Liver (tissue), 9 donors: ENCODE measurements around the gene RESP18. TPM values are rescaled to one million over a fixed set of nuclear protein-coding genes. Genes with fewer than 3 reads are reported as not detected.

Experiments
- DNase-seq: peaks from one replicate; pipeline ENCODE4 v3.0.0-alpha.2; 2017; ENCODE audit warnings: low spot score
- H3K27ac ChIP-seq, 2 donors: one replicate each; pipeline ENCODE4 v1.7.0; 2013; ENCODE audit warnings: inconsistent platforms in 2 of 2, low read length in 2 of 2, control low read depth in 1 of 2, low read depth in 1 of 2, mild to moderate bottlenecking in 1 of 2
- H3K27me3 ChIP-seq, 4 donors: one replicate each; pipeline versions ENCODE4 v1.6.1 to v1.7.0; 2013; ENCODE audit warnings: low read length in 3 of 4, inconsistent platforms in 1 of 4, mild to moderate bottlenecking in 1 of 4, moderate library complexity in 1 of 4; ENCODE audit not compliant: control insufficient read depth in 4 of 4, insufficient read depth in 4 of 4
- H3K36me3 ChIP-seq, 4 donors: one replicate each; pipeline versions ENCODE4 v1.6.1 to v1.7.0; 2013; ENCODE audit warnings: low read length in 3 of 4, mild to moderate bottlenecking in 3 of 4, low read depth in 1 of 4, moderate library complexity in 1 of 4; ENCODE audit not compliant: control insufficient read depth in 4 of 4, insufficient read depth in 3 of 4
- H3K4me1 ChIP-seq, 4 donors: one replicate each; pipeline versions ENCODE4 v1.6.1 to v1.7.0; 2013; ENCODE audit warnings: low read length in 3 of 4, mild to moderate bottlenecking in 3 of 4, moderate library complexity in 1 of 4; ENCODE audit not compliant: control insufficient read depth in 4 of 4, insufficient read depth in 4 of 4
- H3K4me3 ChIP-seq, 3 donors: one replicate each; pipeline versions ENCODE4 v1.6.1 to v1.7.0; 2013; ENCODE audit warnings: low read length in 3 of 3, control low read depth in 1 of 3, low read depth in 1 of 3, mild to moderate bottlenecking in 1 of 3
- H3K9ac ChIP-seq, 2 donors: one replicate each; pipeline ENCODE4 v1.7.0; 2013; ENCODE audit warnings: low read length in 2 of 2, mild to moderate bottlenecking in 2 of 2, moderate library complexity in 2 of 2, control low read depth in 1 of 2, low read depth in 1 of 2
- H3K9me3 ChIP-seq, 4 donors: one replicate each; pipeline versions ENCODE4 v1.6.1 to v1.7.0; 2013; ENCODE audit warnings: low read length in 3 of 4; ENCODE audit not compliant: control insufficient read depth in 4 of 4
- FOXA1 ChIP-seq: IDR thresholded peaks from 2 replicates; pipeline ENCODE4 v1.6.1; 2016; ENCODE audit warnings: antibody characterized with exemption
- FOXA2 ChIP-seq: IDR thresholded peaks from 2 replicates; pipeline ENCODE4 v1.6.1; 2016; ENCODE audit warnings: antibody characterized with exemption
- HNF4A ChIP-seq, 2 donors: conservative IDR thresholded peaks; 2 replicates each; pipeline ENCODE4 v1.6.1; 2016; ENCODE audit warnings: antibody characterized with exemption in 2 of 2, mild to moderate bottlenecking in 2 of 2
- HNF4G ChIP-seq: IDR thresholded peaks from 2 replicates; pipeline ENCODE4 v1.6.1; 2016; ENCODE audit warnings: antibody characterized with exemption
- RAD21 ChIP-seq, 2 donors: IDR thresholded peaks; 2 replicates each; pipeline ENCODE4 v1.6.1; 2016; ENCODE audit warnings: antibody characterized with exemption in 2 of 2, mild to moderate bottlenecking in 2 of 2
- RXRA ChIP-seq, 2 donors: IDR thresholded peaks; 2 replicates each; pipeline ENCODE4 v1.6.1; 2017 to 2018; ENCODE audit warnings: antibody characterized with exemption in 2 of 2, mild to moderate bottlenecking in 1 of 2
- TAF1 ChIP-seq: conservative IDR thresholded peaks from 2 replicates; pipeline ENCODE4 v1.6.1; 2016; ENCODE audit warnings: antibody characterized with exemption, mild to moderate bottlenecking
- YY1 ChIP-seq: IDR thresholded peaks from 2 replicates; pipeline ENCODE4 v1.6.1; 2016; ENCODE audit warnings: antibody characterized with exemption, mild to moderate bottlenecking
- WGBS: extraction: QIAGEN DNeasy Blood & Tissue Kit; methylation state at CpG from one replicate; pipeline ENCODE4 v1.1.7; 2013; 5-methylcytosine and 5-hydroxymethylcytosine counted together
- polyA plus RNA-seq, 2 donors: library from polyadenylated mRNA; stranded (reverse) in 1 of 2; unstranded in 1 of 2; fragments of 200-250 nt in 1 of 2; fragments of >200 nt in 1 of 2; fragmentation: Nextera tagmentation in 1 of 2; extraction: Ambion mirVana in 1 of 2; gene quantifications; one replicate each; pipeline versions ENCODE4 v1.2.1 to v1.2.3, GENCODE V29; 2013 to 2015
- total RNA-seq, 2 donors: library from RNA; depleted of rRNA; stranded (reverse); fragments of >200 nt; gene quantifications; one replicate each; pipeline ENCODE4 v1.2.3, GENCODE V29; 2014
- TF ChIP-seq, protein P1 (sequence below): IDR thresholded peaks from 2 replicates; pipeline ENCODE4 v1.6.1; 2016; ENCODE audit warnings: antibody characterized with exemption
- TF ChIP-seq, protein P2 (sequence below): IDR thresholded peaks from 2 replicates; pipeline ENCODE4 v1.6.1; 2016; ENCODE audit warnings: antibody characterized with exemption
- TF ChIP-seq, protein P3 (sequence below): fragments of 150-350 bp; IDR thresholded peaks from 2 replicates; pipeline ENCODE4 v1.5.1; 2017; ENCODE audit warnings: improper control_type of control experiment, low read depth, low read length; ENCODE audit not compliant: missing input control
- TF ChIP-seq, protein P4 (sequence below): IDR thresholded peaks from 2 replicates; pipeline ENCODE4 v1.6.1; 2016; ENCODE audit warnings: antibody characterized with exemption, mild to moderate bottlenecking
- TF ChIP-seq, protein P5 (sequence below): IDR thresholded peaks from 2 replicates; pipeline ENCODE4 v1.6.1; 2016; ENCODE audit warnings: antibody characterized with exemption
- donor health status: healthy.
- donor health status: healthy.
- donor health status: healthy.
- donor health status: healthy.
- donor health status: healthy.

RESP18 gene
- total and polyA plus RNA-seq, 4 donors = not detected

DNA sequence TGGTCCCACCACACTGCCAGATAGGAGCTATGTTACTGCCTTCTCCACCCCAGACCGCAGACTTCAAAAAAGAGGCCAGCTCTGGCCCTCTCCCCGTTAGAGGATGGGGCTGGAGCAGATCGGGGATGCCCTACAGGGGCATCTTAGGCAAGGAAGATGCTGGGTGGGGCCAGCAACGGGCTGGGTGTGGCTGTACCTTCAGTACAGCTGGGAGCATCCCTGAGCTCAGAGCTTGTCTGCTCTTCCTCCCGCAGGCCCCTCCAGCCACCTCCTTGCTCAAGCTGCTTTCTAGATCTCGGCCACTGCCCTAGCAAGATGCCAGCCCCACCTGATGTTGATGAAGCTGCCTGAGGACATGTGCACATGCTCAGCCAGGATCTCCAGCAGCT, 33.2 kb downstream of the RESP18 start:
- Histone ChIP-seq H3K4me1 (peaks cover 0 to 8% (median 5%) of the 10 kb centered on the region in 4 donors), H3K27ac (no peak overlapping the region), H3K9me3 (no peaks in the 10 kb centered on the region), H3K4me3 (no peak overlapping the region), H3K36me3 (no peaks in the 10 kb centered on the region), H3K27me3 (no peaks in the 10 kb centered on the region), H3K9ac (no peak overlapping the region)
- TF ChIP-seq, protein P1, sequence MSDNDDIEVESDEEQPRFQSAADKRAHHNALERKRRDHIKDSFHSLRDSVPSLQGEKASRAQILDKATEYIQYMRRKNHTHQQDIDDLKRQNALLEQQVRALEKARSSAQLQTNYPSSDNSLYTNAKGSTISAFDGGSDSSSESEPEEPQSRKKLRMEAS = no peak
- no peak for TF ChIP-seq TAF1
- TF ChIP-seq FOXA1 = no peak
- DNase-seq = peak; percentile 29
- WGBS = 79% methylated on average over 6 of the region's 6 CpGs

DNA sequence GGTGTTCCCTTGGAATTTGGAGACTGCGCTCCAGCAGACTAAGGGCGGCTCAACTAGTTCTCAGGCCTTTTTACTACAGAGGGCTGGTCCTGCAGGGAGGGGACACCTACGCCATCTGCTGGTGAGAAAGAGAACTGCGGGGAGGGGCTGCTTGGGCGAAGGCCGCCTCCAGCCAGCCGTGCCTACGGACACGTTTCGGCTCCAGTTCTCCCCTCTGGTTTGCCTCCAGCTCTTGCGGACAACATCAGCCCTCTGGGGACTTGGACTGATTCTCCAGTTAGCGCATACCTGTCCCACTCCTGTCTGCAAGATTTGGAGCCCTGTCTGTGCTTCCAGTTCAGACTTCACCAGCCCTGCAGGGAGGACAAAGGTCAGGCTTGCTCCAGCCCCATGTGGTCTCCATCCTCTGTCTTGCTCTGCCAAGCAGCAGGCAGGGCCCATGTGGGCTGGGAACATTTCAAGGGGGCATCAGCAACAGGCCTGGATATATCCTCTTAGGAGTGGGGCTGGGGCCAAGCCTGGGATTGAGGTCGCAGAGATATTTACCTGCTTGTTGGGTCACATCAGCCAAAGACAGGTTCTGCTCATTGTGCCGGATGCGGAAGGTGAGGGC, 33.7 kb downstream of the RESP18 start:
- WGBS = 21% methylated on average over 15 of the region's 15 CpGs
- peak; percentile 95 for DNase-seq
- Histone ChIP-seq H3K36me3 (no peaks in the 10 kb centered on the region), H3K9me3 (no peaks in the 10 kb centered on the region), H3K27ac (no peak overlapping the region), H3K4me3 (no peak overlapping the region), H3K9ac (no peak overlapping the region), H3K4me1 (peaks cover 0 to 8% (median 5%) of the 10 kb centered on the region in 4 donors), H3K27me3 (no peaks in the 10 kb centered on the region)
- TF ChIP-seq, protein P1 = no peak
- TF ChIP-seq, protein P2, sequence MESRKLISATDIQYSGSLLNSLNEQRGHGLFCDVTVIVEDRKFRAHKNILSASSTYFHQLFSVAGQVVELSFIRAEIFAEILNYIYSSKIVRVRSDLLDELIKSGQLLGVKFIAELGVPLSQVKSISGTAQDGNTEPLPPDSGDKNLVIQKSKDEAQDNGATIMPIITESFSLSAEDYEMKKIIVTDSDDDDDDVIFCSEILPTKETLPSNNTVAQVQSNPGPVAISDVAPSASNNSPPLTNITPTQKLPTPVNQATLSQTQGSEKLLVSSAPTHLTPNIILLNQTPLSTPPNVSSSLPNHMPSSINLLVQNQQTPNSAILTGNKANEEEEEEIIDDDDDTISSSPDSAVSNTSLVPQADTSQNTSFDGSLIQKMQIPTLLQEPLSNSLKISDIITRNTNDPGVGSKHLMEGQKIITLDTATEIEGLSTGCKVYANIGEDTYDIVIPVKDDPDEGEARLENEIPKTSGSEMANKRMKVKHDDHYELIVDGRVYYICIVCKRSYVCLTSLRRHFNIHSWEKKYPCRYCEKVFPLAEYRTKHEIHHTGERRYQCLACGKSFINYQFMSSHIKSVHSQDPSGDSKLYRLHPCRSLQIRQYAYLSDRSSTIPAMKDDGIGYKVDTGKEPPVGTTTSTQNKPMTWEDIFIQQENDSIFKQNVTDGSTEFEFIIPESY = no peak
- TF ChIP-seq HNF4A (conservative IDR thresholded peaks at IDR 0.05) = peak; percentile 16 to 57
- peak; percentile 45 for TF ChIP-seq HNF4G
- TF ChIP-seq RXRA (IDR thresholded peaks at IDR 0.05) = no peak
- TF ChIP-seq YY1 = no peak
- TF ChIP-seq FOXA2 = no peak
- TF ChIP-seq, protein P3, sequence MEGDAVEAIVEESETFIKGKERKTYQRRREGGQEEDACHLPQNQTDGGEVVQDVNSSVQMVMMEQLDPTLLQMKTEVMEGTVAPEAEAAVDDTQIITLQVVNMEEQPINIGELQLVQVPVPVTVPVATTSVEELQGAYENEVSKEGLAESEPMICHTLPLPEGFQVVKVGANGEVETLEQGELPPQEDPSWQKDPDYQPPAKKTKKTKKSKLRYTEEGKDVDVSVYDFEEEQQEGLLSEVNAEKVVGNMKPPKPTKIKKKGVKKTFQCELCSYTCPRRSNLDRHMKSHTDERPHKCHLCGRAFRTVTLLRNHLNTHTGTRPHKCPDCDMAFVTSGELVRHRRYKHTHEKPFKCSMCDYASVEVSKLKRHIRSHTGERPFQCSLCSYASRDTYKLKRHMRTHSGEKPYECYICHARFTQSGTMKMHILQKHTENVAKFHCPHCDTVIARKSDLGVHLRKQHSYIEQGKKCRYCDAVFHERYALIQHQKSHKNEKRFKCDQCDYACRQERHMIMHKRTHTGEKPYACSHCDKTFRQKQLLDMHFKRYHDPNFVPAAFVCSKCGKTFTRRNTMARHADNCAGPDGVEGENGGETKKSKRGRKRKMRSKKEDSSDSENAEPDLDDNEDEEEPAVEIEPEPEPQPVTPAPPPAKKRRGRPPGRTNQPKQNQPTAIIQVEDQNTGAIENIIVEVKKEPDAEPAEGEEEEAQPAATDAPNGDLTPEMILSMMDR = peak; percentile 99
- TF ChIP-seq, protein P4, sequence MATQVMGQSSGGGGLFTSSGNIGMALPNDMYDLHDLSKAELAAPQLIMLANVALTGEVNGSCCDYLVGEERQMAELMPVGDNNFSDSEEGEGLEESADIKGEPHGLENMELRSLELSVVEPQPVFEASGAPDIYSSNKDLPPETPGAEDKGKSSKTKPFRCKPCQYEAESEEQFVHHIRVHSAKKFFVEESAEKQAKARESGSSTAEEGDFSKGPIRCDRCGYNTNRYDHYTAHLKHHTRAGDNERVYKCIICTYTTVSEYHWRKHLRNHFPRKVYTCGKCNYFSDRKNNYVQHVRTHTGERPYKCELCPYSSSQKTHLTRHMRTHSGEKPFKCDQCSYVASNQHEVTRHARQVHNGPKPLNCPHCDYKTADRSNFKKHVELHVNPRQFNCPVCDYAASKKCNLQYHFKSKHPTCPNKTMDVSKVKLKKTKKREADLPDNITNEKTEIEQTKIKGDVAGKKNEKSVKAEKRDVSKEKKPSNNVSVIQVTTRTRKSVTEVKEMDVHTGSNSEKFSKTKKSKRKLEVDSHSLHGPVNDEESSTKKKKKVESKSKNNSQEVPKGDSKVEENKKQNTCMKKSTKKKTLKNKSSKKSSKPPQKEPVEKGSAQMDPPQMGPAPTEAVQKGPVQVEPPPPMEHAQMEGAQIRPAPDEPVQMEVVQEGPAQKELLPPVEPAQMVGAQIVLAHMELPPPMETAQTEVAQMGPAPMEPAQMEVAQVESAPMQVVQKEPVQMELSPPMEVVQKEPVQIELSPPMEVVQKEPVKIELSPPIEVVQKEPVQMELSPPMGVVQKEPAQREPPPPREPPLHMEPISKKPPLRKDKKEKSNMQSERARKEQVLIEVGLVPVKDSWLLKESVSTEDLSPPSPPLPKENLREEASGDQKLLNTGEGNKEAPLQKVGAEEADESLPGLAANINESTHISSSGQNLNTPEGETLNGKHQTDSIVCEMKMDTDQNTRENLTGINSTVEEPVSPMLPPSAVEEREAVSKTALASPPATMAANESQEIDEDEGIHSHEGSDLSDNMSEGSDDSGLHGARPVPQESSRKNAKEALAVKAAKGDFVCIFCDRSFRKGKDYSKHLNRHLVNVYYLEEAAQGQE = no peak
- TF ChIP-seq, protein P5, sequence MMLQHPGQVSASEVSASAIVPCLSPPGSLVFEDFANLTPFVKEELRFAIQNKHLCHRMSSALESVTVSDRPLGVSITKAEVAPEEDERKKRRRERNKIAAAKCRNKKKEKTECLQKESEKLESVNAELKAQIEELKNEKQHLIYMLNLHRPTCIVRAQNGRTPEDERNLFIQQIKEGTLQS = no peak
- TF ChIP-seq RAD21 (IDR thresholded peaks at IDR 0.05) = peak; percentile 89 to 93
